Glomerular endothelial cell (primary cell): ENCODE data around the gene PCDHA4. TPM values are rescaled to one million over a fixed set of nuclear protein-coding genes. Genes with fewer than 3 reads are reported as not detected.
"Not testable (repeated sequence)": the region's sequence is repeated elsewhere in the genome, so short reads cannot be mapped to it uniquely, and the experiment has no call there.

Experiments
- DNase-seq: peaks from one replicate; pipeline ENCODE4 v3.0.0-alpha.2; 2011; ENCODE audit warnings: low read depth, low spot score; ENCODE audit errors: extremely low read depth
- total RNA-seq: library from RNA; depleted of rRNA; stranded (reverse); fragments of >200 nt; gene quantifications from 2 replicates; pipeline ENCODE4 v1.2.3, GENCODE V29; 2015

The PCDHA4 gene
- total RNA-seq, result 0.29 TPM in 1 of 2 replicates, not detected in the other

- DNase-seq, result no peak
These were observed at the start of gene PCDHA4 for GRCh38 chr5:140806834-140807775. TSS of gene PCDHA4 (plus strand) at chr5:140807068.

GRCh38 chr5:140764177-140764973, 42.5 kb upstream of the PCDHA4 start:
- DNase-seq, result no peak

- no peak for DNase-seq
These were observed 39.4 kb upstream of the PCDHA4 start for GRCh38 chr5:140767444-140767843.

GRCh38 chr5:140780512-140780911, 26.4 kb upstream of the PCDHA4 start:
- no peak for DNase-seq

- no peak for DNase-seq
These were observed 20.8 kb upstream of the PCDHA4 start, which contains the start of gene PCDHA1 for GRCh38 chr5:140785905-140786686. TSS of gene PCDHA1 (plus strand) at chr5:140786140.

GRCh38 chr5:140787422-140787821, 19.4 kb upstream of the PCDHA4 start:
- DNase-seq, result not testable (repeated sequence)

- not testable (repeated sequence) for DNase-seq
These were observed 18.9 kb upstream of the PCDHA4 start for GRCh38 chr5:140787849-140788504.

- DNase-seq, result no peak
These were observed 15.8 kb upstream of the PCDHA4 start for GRCh38 chr5:140791089-140791488.

GRCh38 chr5:140794595-140795258, 12.1 kb upstream of the PCDHA4 start, which contains the start of gene PCDHA2:
TSS of gene PCDHA2 (plus strand) at chr5:140794852.
- DNase-seq, result no peak

- no peak for DNase-seq
These were observed 11.6 kb upstream of the PCDHA4 start for GRCh38 chr5:140795259-140795641.

GRCh38 chr5:140796072-140796717, 10.7 kb upstream of the PCDHA4 start:
- not testable (repeated sequence) for DNase-seq

- no peak for DNase-seq
These were observed 10.2 kb upstream of the PCDHA4 start for GRCh38 chr5:140796718-140797095.

GRCh38 chr5:140800816-140801493, 5.9 kb upstream of the PCDHA4 start, which contains the start of gene PCDHA3:
TSS of gene PCDHA3 (plus strand) at chr5:140801057.
- DNase-seq, result no peak

- no peak for DNase-seq
These were observed 5.4 kb upstream of the PCDHA4 start for GRCh38 chr5:140801494-140801841.

- DNase-seq, result not testable (repeated sequence)
These were observed 4.5 kb upstream of the PCDHA4 start for GRCh38 chr5:140802381-140802780.

GRCh38 chr5:140802781-140803271, 4.0 kb upstream of the PCDHA4 start:
- DNase-seq, result no peak

- DNase-seq, result not testable (repeated sequence)
These were observed 1.5 kb downstream of the PCDHA4 start for GRCh38 chr5:140808241-140808888.

- DNase-seq, result no peak
These were observed 2.0 kb downstream of the PCDHA4 start for GRCh38 chr5:140808889-140809291.
